T follicular helper cell (primary cell): Measurements from ENCODE around the gene STAT5A.

Experiments used
- DNase-seq: peaks from one replicate; pipeline ENCODE4 v3.0.0-alpha.2; 2020; ENCODE audit warnings: low read depth

The STAT5A gene

DNA sequence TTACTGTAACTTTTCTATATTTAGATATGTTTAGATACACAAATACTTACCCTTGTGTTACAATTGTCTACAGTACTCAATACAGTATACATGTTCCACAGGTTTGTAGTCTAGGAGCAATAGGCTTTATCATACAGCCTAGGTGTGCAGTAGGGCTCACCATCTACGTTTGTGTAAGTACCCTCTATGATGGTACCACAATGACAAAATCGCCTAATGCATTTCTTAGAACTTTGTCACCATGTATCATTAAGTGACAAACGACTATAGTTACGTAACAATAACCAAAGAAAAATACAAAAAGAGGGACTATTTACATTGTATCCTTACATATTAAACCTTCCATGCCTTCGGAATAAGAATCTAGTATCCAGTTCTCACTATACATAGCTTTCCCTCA is 20.1 kb upstream of the STAT5A start:
- DNase-seq, result no peak

DNA sequence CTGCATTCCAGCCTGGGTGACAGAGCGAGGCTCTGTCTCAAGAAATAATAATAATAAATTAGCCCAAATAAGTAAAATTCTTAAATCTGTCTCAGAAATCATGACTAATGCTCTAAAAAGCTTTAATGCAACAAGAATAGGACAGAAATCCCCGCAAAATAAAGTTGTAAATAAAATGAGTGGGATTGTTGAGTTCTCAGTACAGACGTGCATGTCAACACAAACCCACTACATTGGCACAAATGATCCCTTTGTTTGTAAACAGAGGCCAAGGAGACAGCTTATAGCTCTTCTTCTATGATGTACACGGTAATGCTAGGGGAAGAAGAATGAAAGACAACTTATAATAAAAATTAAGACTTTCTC is 18.1 kb upstream of the STAT5A start:
- DNase-seq, result no peak

DNA sequence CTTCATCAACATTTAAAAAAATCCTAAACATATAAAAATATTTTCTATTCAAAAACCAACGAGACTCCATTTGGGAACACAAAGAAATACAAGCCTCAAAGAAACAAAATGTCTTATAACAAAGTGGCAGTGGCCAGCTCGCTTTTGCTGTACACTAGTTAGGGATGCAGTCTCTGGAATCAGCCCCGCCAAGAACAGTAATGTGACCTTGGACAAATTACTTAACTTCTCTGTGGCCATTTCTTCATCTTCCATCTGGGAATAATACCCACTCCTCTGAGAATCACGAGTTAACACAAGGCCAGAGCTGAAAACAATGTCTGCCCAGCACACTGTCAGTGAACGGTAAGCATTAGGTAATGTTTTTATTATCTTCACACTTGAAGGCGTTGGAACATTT is 17.7 kb upstream of the STAT5A start:
- no peak for DNase-seq

DNA sequence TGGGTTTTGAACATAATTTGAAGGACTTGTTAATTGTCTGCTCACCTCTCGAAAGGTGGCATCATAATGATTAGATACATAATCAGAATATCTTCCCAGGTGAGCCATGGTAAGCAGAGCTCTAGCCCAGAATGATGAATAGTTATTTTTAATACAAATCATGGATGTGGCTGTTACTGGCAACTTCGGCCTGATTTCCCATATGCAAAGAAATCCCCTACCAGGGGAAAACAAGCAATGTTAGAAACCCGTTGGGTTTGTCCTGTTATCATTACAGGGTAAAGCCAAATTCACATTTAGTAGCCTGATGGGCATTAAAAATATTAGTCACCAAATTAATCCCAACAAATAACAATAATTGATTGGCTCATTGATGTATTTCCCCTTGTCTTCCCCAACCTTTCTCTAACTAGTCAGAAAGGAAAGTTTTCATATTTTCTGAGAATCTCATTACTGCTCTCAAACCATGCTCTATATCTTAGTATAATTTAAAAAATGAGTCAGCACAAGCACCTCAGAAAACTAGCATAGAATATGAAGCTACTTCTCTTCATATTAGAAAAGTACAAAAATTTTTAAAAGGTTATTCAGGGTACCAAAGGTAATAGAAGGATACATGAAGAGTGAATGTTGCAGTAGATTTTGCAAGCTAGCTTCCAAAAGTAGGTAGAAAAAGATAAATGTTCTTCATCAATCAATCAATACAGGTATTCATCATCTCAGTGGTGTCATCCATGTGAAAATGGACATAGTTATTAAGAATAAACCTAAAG is 17.1 kb upstream of the STAT5A start:
- no peak for DNase-seq

DNA sequence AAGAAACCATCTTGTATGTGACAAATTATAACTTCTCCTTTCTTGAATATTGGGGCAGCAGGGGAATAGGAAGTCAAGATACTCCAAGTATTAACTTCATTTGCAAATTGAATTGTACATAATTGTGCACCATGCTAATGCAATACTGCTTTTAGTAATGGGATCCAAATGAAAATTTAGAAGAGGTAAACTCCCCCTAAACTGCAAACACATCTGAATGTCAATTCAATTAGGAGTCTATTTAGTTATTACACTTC is 16.6 kb upstream of the STAT5A start:
- no peak for DNase-seq

DNA sequence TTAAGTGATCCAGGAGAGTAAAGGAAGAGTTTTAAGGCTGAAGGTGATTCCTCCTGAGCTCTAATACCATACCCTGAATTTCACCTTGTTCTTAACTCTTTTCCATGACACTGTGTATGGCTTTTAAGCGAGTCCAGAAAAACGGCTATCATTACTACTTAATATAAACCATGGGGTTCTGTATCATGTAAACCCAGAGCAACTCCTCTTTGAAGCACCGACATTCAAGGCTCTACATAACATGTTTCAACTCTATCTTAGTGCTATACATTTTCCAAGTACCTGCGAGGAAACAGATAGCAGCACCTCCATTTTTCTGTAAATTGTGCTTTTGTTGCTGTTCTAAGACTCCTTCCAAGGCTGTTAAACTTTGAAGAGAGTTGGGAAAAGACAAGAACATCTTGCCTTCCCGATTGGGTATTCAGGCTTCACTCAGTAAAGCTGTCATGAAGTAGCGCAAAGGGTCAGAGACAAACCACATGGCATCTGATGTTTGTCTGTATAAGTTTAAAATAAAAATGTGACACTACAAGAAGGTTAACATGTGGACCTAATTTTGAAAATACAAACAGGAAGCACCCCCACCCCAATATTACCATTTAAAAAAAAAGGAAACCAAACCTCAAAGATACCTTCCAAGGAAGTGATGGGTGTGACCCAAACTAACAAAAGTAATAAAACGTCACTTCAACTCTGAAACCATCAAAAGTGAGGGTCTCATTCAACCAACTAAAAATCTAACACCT is 16.0 kb upstream of the STAT5A start:
- DNase-seq, result no peak

DNA sequence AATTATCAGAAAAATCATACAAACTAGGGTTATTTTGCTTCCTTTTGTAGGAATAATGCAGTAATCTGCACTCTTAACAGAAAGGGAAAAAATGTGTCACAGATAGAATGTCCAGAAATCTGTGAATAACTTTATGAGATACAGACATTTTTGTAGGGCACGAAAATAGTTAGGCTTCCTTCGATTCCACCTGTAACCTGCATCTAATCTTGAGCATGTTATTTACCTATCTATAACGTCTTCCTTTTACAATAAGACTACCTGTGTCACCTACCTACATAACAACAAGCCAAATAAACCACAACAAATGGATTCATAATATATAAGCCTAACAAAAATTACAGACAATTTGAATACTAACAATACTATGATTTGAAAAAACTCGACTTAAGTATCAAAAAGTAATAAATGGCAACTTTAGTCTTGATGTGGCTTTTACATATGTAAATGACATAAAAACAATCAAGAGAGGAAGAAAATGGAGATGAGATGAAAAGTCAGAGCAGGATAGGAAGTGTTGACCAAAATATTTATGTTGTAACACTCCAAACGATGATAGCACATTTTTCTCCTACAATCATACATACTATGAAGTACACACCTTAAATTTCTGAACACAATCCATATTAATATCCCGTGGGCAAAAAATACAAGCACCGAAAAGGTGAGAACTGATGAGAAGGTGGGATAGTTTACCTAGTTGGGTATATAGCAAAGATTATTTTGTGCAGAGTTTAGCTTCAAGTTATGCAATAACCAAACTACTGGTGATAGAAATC is 14.6 kb upstream of the STAT5A start:
- no peak for DNase-seq

DNA sequence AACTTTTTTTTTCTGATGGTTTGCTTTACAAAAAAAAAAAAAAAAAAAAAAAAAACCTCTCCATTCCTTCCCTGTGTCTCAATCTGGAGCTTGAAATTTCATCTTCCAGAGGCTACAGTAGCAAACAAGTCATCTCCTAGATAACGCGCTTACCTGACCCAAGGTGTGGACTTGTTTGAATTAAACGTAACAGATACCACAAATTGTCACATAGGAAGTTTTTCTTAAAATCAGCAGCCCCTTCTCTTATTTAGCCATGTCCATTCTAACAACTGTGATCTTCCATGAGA is 14.1 kb upstream of the STAT5A start:
- no peak for DNase-seq

DNA sequence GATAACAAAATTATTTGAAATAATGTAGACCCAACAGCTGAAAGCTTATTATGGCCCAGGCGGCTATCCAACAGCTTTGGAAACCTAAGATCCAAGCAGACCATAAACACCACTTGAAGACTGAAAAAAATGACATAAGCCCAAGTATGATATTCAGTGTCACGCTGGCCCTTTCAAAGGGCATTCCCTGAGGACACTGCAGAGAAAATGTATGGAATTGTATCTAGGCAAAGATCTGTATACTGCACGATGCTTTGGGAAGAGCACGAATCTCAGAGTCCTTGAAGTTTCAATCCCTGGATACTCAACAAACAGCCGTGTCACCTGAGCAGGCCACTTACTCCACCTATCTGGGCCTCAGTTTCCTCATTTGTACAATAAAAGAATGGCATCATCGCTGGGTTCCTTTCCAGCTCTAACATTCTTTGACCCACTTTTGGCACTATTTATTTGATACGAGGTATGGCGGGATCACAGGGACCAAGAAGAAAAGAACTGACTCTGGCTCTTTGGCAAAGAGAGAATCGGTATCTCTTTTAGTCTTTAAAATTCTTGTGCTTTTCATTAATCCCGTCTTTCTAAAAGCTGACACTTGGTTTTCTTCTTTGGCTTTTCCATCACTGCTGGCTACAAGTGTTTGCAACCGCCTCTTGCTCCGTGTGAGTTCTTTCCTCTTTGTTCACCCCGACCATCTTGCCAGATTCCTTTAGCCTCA is 13.3 kb upstream of the STAT5A start:
- DNase-seq, result no peak

DNA sequence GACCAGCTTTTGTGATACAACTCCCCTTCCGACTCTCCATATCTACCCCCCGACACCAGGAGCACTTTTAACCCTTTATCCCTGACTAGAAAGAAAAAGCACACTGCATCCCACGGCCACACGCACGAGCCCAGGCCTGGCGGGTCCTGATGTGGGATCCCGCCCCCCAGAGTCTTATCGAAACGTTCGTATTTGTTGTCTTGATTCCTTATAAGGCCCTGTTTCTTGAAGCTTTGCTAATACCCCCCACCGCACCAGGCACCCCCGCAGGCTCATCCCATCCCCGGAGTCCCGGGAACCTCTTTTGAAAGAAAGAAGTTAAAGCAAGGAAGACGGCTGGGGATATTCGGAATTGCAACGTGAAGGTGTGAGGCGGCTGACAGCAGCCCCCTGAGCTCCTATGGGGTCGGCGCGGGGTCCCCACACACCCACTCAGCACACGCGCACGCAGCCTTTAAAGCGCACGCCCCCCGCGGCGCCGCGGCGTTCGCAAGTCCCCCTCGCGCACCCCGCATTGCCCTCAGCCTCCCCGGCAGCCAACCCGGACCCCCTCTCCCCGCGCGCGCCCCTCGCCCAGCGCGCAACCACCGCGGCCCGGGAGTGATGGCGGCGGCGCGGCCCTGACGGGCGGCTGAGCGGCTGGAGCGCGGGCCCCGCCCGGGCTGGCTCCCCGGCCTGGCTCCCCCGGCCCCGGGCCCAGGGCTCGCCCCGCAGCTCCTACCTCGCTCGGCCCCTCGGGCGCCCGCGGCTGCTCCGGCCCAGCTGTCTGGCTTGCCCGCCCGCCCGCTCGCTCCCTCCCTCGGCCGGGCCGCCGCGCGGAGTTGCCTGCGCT is 12.6 kb upstream of the STAT5A start:
- DNase-seq, result no peak

DNA sequence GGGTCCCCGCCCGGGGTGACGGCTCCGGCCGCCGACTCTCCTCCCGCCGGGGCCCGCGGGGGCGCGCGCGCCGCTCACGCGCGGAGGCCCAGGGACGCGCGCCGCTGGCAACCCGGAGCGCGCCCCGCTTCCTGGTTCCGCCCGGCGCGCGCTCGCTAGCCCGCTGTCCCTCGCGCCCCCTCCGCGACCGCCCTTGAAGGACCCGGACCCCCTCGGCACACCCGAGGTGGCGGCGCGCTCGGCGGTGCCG is 12.0 kb upstream of the STAT5A start, which contains the start of gene STAT5B:
Gene STAT5B, minus strand, starts transcription at position 33 of the 250 bp plus-strand sequence. CDS start 44,264 bp downstream, outside the sequence.
- no peak for DNase-seq

DNA sequence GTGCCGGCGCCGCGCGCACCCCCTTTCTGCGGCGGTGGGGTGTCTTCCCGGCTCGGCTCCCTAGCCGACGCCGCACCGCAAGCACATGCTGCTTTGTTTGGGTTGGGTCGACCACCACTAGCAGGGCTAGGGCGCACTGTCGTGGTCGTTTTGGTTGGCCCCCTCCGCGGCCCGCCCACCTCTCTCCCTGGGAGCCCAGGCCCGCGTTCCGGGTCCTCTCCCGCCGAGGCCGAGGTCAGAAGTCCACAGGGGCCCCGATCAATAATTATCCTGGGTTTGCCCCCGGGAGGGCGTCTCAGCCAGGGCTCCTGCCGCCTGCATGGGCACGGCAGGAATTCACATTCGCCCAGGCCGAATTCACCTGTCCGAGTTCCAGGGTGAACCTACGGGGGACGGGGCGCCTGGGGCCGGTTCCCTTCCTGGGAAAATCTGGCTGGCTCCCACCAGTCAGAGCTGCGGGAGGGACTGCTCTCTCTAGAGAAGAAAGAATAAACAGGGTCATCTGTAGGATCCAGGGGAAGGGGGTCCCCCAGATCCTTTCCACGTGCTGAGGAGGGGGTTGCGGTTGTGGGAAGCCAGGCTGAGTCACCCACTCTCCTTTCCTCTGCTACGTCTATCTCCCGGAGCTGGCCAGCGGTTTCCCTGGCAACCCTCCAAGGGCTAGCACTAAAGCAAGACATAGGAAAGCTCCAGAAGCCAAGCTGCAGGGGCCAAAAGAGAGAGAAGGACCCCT is 11.5 kb upstream of the STAT5A start:
- no peak for DNase-seq

DNA sequence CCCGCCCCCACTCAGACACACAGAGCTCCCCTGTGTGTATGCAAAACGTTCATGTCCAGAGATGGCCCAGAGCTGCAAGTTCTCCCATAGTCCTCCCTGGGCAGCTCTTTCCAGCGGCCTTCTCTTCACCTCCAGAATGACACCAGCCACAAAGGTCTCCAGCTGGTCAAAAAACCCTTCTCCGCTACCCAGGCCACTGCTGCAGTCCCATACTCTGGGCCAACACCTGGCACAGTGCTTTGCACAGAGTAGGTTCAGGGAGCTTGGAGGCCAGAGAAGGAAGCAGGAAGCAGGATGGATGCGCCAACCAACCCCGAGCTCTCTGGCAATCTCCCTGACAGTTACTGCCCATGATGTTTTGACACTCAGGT is 11.0 kb upstream of the STAT5A start:
- DNase-seq, result no peak

DNA sequence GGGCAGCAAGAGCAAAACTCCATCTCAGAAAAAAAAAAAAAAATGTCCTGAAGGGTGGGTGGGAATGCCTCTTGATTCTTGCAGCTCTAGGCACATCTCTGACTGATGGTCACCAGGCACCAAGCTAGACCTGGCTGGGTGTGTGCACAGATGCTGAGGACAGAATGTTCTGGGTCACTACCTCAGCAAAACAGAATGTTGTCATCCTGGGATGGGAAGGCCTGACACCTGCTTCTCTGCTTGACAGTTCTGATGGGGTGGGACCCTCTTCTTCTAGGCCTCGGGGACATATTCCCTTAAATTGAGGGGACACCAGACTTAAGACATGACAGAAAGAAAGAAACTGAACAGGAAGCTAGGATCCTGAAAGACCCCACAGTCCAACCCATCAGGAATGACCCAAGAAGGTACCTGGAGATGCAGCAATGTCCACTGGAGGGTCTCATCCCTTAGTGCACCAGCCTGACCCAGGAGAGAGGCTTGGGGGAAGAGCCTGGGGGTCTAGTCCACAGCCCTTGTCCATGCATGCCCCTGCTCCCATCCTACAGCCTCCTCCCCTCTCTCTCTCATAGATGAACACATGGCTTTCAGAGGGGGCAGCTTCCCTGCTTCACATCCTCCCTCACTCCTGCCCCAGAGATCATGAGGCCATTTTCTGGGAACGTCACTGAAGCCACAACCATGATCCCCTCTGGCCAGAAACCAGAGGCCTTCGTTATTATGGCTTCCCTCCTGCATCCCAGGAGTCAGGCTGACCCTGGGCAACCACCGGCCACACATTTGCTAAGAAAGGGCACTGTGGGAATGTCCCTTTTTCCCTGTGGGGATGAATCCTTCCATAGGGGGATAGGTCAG is 8.3 kb upstream of the STAT5A start:
- DNase-seq, result no peak

DNA sequence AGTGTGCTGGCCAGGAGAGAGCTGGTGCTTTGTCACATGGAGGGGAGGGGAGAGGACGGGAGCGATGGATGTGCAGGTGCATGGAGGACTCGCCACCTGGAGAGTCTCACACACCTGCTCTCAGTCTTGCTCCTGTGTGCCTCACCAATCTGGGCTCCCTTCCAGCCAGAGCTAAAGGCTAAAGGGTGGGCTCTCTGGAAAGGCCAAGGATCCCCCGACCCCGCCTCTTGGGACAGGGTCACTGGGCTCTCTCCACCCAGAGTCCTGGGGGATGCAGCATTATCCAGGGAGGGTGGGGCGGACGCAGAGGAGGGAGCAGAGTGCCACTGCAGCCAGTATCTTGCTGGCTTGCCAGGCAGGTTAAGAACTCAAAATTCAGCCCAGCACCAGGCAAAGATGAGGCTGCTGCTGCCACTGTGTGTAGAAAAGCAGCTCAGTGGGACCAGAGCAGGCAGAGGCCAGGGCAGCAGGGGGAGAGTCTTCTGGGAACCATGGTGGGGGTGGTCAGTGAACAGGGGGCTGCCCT is 6.7 kb upstream of the STAT5A start:
- DNase-seq, result no peak

DNA sequence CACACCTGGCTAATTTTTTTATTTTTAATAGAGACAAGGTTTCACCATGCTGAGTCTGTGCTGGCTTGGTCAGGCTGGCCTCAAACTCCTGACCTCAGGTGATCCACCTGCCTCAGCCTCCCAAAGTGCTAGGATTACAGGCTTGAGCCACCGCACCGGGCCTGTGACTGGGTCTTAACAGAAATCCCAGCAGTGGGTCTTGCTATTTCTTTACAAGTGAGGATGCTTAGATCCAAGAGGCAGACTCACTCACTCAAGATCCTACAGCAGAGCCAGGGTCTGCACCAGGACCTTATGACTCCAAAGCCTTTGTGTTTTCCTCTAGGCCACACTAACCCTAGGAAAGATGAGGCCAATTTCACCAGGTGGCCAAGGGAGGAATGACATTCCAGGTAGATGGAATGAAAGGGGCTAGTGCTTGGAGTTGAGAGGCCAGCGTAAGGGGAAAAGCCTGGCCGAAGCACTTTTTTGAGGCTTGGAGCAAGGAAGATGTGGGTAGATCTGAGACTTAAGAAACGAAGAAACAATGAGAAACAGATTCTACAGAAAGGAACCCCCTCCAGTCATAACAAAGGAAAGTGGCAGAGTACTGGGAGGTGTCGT is 5.7 kb upstream of the STAT5A start:
- DNase-seq, result no peak

DNA sequence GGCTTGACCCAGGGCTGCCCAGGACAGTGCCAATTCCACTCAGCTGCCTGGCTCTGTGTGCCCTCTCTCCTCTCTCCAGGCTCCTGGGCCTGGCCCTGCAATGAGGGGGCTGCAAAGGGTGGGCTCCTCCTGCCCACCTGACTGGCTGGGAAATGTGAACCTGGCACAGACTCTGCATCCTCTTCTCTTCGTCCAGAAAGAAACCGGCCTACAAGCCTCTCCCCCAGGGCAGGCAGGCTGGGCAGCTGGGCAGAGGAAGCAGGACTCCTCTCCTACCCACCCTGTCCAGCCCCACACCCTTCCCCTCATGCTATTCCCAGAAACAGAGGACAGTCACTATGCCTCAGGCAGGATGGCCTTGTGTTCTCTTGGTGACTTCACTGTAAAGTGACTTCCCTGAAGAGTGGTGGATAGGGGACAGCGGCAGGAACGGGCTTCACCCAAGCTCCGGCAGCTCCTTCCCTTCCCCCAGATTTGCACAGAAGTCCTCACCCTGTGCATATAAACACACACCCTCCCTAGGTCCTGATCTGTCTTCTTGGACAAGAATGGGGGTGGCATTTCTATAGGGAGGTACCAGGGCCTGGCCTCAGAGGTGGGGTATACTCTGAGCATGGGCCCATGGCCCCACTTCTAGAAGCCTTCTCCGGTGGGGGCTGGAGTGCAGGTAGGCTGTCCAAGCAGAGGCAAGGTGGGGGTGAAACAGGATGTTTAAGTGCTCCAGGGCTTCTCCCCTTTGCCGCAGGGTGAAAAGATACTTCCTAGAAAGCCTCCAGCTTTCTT is 4.9 kb upstream of the STAT5A start:
- DNase-seq, result no peak

DNA sequence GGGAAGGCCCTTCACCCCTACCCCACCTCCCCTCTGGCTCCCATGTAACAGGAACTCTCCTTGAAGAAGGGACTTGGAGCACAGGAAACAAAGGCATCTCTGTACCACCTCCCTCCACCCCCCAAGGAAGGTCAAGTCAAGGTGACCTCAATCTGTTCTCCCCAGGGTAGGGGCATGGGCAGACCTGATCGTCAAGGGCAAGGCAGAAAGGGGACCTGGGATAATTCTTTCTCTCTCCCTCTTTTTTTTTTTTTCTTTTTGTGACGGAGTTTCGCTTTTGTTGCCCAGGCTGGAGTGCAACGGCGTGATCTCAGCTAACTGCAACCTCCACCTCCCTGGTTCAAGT is 4.3 kb upstream of the STAT5A start:
- DNase-seq, result no peak

DNA sequence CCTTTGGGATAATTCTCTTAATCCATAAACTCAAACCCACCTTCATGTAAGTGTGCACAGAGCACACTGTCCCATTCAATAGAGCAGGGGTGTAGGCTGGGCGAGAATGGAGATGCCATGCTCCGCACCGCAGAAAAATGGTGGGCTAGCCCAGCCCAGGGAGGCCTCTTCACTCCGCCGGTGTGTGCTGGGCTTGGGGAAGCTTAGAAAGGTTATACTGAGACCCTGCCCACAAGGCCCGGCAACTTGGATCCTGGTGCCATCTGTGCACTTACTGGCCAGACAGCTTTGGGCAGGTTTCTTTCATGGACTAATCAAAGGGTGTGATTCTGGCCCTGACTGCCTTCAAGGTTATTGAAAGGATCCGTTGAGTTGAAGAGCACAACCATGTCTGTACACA is 3.7 kb upstream of the STAT5A start:
- no peak for DNase-seq
